Keratinocyte (primary cell): ENCODE measurements around the gene KCNN3. TPM values are rescaled to one million over a fixed set of nuclear protein-coding genes. Genes with fewer than 3 reads are reported as not detected.

Experiments
- DNase-seq: peaks from one replicate; pipeline ENCODE4 v3.0.0-alpha.2; 2011; ENCODE audit warnings: low read depth, missing footprints, low spot score
- FAIRE-seq: peaks from 2 replicates; lab custom pipeline; 2011; peaks lifted over from hg19 to GRCh38; lab: Jason Lieb, UNC
- H2AFZ ChIP-seq: 2 replicates; pipeline ENCODE4 v1.6.0; 2012; ENCODE audit warnings: low read length, control low read depth, inconsistent platforms; ENCODE audit not compliant: control insufficient read depth
- H3K27ac ChIP-seq: 2 replicates; pipeline ENCODE4 v1.5.1; 2011; ENCODE audit warnings: low read length; ENCODE audit not compliant: control insufficient read depth, insufficient read depth
- H3K27me3 ChIP-seq: 3 replicates; pipeline ENCODE4 v1.6.0; 2011; ENCODE audit warnings: low read length; ENCODE audit not compliant: control insufficient read depth, insufficient read depth; ENCODE audit errors: extremely low read depth
- H3K36me3 ChIP-seq, 2 experiments: 2 replicates in 1 of 2; 3 replicates in 1 of 2; pipeline ENCODE4 v1.5.1; 2011; ENCODE audit warnings: low read length in 2 of 2, mild to moderate bottlenecking in 1 of 2; ENCODE audit not compliant: control insufficient read depth in 2 of 2, insufficient read depth in 2 of 2; ENCODE audit errors: extremely low read depth in 1 of 2
- H3K4me1 ChIP-seq: 3 replicates; pipeline ENCODE4 v1.5.1; 2011; ENCODE audit warnings: low read length; ENCODE audit not compliant: control insufficient read depth, insufficient read depth; ENCODE audit errors: extremely low read depth
- H3K4me2 ChIP-seq: 3 replicates; pipeline ENCODE4 v1.6.0; 2011; ENCODE audit warnings: low read depth, low read length; ENCODE audit not compliant: control insufficient read depth, insufficient read depth; ENCODE audit errors: extremely low read depth
- H3K4me3 ChIP-seq, 3 experiments: fragments of 200-600 bp in 1 of 3; sonication (generic) in 1 of 3; 2 replicates in 2 of 3; 3 replicates in 1 of 3; pipeline ENCODE4 v1.5.1; 2011 to 2016; ENCODE audit warnings: low read length in 3 of 3, mild to moderate bottlenecking in 3 of 3, control low read depth in 2 of 3, inconsistent platforms in 1 of 3, low read depth in 1 of 3, mixed read lengths in 1 of 3, mixed run types in 1 of 3, moderate library complexity in 1 of 3; ENCODE audit not compliant: control insufficient read depth in 2 of 3, insufficient read depth in 2 of 3; ENCODE audit errors: extremely low read depth in 1 of 3
- H3K79me2 ChIP-seq: 2 replicates; pipeline ENCODE4 v1.6.0; 2012; ENCODE audit warnings: low read length; ENCODE audit not compliant: control insufficient read depth, insufficient read depth
- H3K9ac ChIP-seq: 3 replicates; pipeline ENCODE4 v1.6.0; 2011; ENCODE audit warnings: low read length; ENCODE audit not compliant: control insufficient read depth, insufficient read depth; ENCODE audit errors: extremely low read depth
- H3K9me1 ChIP-seq: 3 replicates; pipeline ENCODE4 v1.6.0; 2011; ENCODE audit warnings: low read length; ENCODE audit not compliant: control insufficient read depth, insufficient read depth; ENCODE audit errors: extremely low read depth
- H3K9me3 ChIP-seq: 2 replicates; pipeline ENCODE4 v1.5.1; 2012; ENCODE audit warnings: low read depth, low read length; ENCODE audit not compliant: control insufficient read depth
- H4K20me1 ChIP-seq: 3 replicates; pipeline ENCODE4 v1.6.0; 2011; ENCODE audit warnings: low read length; ENCODE audit not compliant: control insufficient read depth, insufficient read depth; ENCODE audit errors: extremely low read depth
- CTCF ChIP-seq, 3 experiments: IDR thresholded peaks in 1 of 3; conservative IDR thresholded peaks in 1 of 3; optimal IDR thresholded peaks in 1 of 3; 2 replicates in 2 of 3; 3 replicates in 1 of 3; pipeline versions ENCODE3 to v1.5.1; 2011; ENCODE audit warnings: low read length in 3 of 3, mild to moderate bottlenecking in 3 of 3, moderate library complexity in 2 of 3, control low read depth in 1 of 3, inconsistent platforms in 1 of 3; ENCODE audit not compliant: insufficient read depth in 2 of 3; ENCODE audit errors: extremely low read depth in 1 of 3
- EZH2 ChIP-seq: IDR thresholded peaks from one replicate; pipeline ENCODE4 v1.6.1; 2012; ENCODE audit warnings: inconsistent platforms, mild to moderate bottlenecking, low read length, moderate library complexity
- dilution Hi-C: fragments of 300-500 bp; cut with MboI; formaldehyde crosslinking; loops from one replicate; pipeline ENCODE4 v1.7.0; 2020; ENCODE audit warnings: low sequenced_read_pairs; ENCODE audit not compliant: extremely low pct_ligation_motif_present
- polyA plus RNA-seq, 5 experiments: library from polyadenylated mRNA; depleted of rRNA in 3 of 5; stranded (reverse) in 3 of 5; stranded (forward) in 1 of 5; unstranded in 1 of 5; fragments of >200 nt; gene quantifications; 1 replicate in 1 of 5; 2 replicates in 3 of 5; 3 replicates in 1 of 5; pipeline versions ENCODE4 v1.2.1 to v1.2.3, GENCODE V29; 2011 to 2012; ENCODE audit warnings: missing spikeins in 2 of 5, low read depth in 1 of 5, low replicate concordance in 1 of 5

Gene KCNN3
- polyA plus RNA-seq, 1 donor (not counting 4 experiments of a cell fraction or from before 2014, with no cell fraction given), result 0.05 TPM

- no peak for FAIRE-seq
- TF ChIP-seq EZH2, result no peak
- TF ChIP-seq CTCF (optimal IDR thresholded peaks at IDR 0.05 in 1 of 3, IDR thresholded peaks at IDR 0.05 in 1 of 3, conservative IDR thresholded peaks at IDR 0.05 in 1 of 3; ENCODE audit: extremely low read depth in 1 of 3, insufficient read depth in 2 of 3, low read length in 3 of 3), result no peak
- Histone ChIP-seq H3K79me2 (no peaks in the 10 kb centered on the region), H3K9ac (no peak overlapping the region), H3K27me3 (peaks cover 11% of the 10 kb centered on the region), H3K9me1 (no peaks in the 10 kb centered on the region), H3K9me3 (no peaks in the 10 kb centered on the region), H4K20me1 (no peaks in the 10 kb centered on the region), H3K36me3 (no peaks in the 10 kb centered on the region), H2AFZ (no peak overlapping the region), H3K4me3 (no peak overlapping the region), H3K27ac (no peak overlapping the region), H3K4me1 (no peaks in the 10 kb centered on the region), H3K4me2 (no peak overlapping the region)
- dilution Hi-C loops, result no loop called here
- DNase-seq, result no peak
Measured at GRCh38 chr1:154859151-154859785, 10.8 kb downstream of the KCNN3 start.

- no peak overlapping the region for H2AFZ ChIP-seq
- H3K9me3 ChIP-seq, result no peaks in the 10 kb centered on the region
- dilution Hi-C loops, result no loop called here
- peaks cover 8% of the 10 kb centered on the region for H3K27me3 ChIP-seq
- no peak overlapping the region for H3K4me2 ChIP-seq
- H4K20me1 ChIP-seq, result no peaks in the 10 kb centered on the region
- TF ChIP-seq CTCF (optimal IDR thresholded peaks at IDR 0.05 in 1 of 3, IDR thresholded peaks at IDR 0.05 in 1 of 3, conservative IDR thresholded peaks at IDR 0.05 in 1 of 3; ENCODE audit: extremely low read depth in 1 of 3, insufficient read depth in 2 of 3, low read length in 3 of 3) (no peak), EZH2 (no peak)
- no peaks in the 10 kb centered on the region for H3K79me2 ChIP-seq
- no peak overlapping the region for H3K9ac ChIP-seq
- H3K4me3 ChIP-seq, result no peak overlapping the region
- no peaks in the 10 kb centered on the region for H3K9me1 ChIP-seq
- DNase-seq (no peak), FAIRE-seq (no peak)
- no peaks in the 10 kb centered on the region for H3K36me3 ChIP-seq
- no peaks in the 10 kb centered on the region for H3K4me1 ChIP-seq
- no peak overlapping the region for H3K27ac ChIP-seq
Measured at GRCh38 chr1:154857441-154858215, 12.5 kb downstream of the KCNN3 start.
